Upper lobe of left lung (tissue), 6 donors: ENCODE data around the gene PFDN1. TPM values are rescaled to one million over a fixed set of nuclear protein-coding genes. Genes with fewer than 3 reads are reported as not detected.

ENCODE experiments used
- ATAC-seq, 2 donors: fragments of 200-7000 bp; cut with Tn5 transposase; one replicate each; pipeline ENCODE4 v1.9.1; 2022; ENCODE audit warnings: mild to moderate bottlenecking in 2 of 2, moderate library complexity in 2 of 2; ENCODE audit not compliant: low FRiP score in 2 of 2
- DNase-seq, 2 donors: peaks; one replicate each; pipeline ENCODE4 v3.0.0-alpha.2; 2019 to 2020
- H3K27ac ChIP-seq, 4 donors: fragments of 200-600 bp; sonication (generic); one replicate each; pipeline ENCODE4 v1.5.1; 2016 to 2019
- H3K27me3 ChIP-seq, 4 donors: fragments of 200-600 bp; sonication (generic); one replicate each; pipeline ENCODE4 v1.5.1; 2017 to 2019
- H3K36me3 ChIP-seq, 4 donors: fragments of 200-600 bp; sonication (generic); one replicate each; pipeline ENCODE4 v1.5.1; 2016 to 2019
- H3K4me1 ChIP-seq, 4 donors: fragments of 200-600 bp; sonication (generic); one replicate each; pipeline ENCODE4 v1.5.1; 2018 to 2019
- H3K4me3 ChIP-seq, 4 donors: fragments of 200-600 bp; sonication (generic); one replicate each; pipeline ENCODE4 v1.5.1; 2017 to 2019; ENCODE audit warnings: mild to moderate bottlenecking in 2 of 4, moderate library complexity in 1 of 4
- H3K9me3 ChIP-seq, 4 donors: fragments of 200-600 bp; sonication (generic); one replicate each; pipeline ENCODE4 v1.5.1; 2018 to 2019
- EP300 ChIP-seq, 4 donors: sonication (generic); formaldehyde crosslinking; IDR thresholded peaks; one replicate each; pipeline ENCODE4 v1.5.1; 2017; ENCODE audit warnings: antibody characterized with exemption in 4 of 4, control low read depth in 2 of 4
- POLR2A ChIP-seq, 4 donors: fragments of 450-650 bp; IDR thresholded peaks; one replicate each; pipeline ENCODE4 v1.5.1; 2016 to 2017; ENCODE audit warnings: antibody characterized with exemption in 4 of 4, mild to moderate bottlenecking in 2 of 4
- POLR2AphosphoS5 ChIP-seq, 2 donors: sonication (generic); formaldehyde crosslinking; IDR thresholded peaks; one replicate each; pipeline ENCODE4 v1.5.1; 2017; ENCODE audit warnings: antibody characterized with exemption in 2 of 2
- WGBS, 2 donors: methylation state at CpG; one replicate each; pipeline ENCODE4 v1.1.5; 2017 to 2018; 5-methylcytosine and 5-hydroxymethylcytosine counted together
- total RNA-seq, 6 donors: library from RNA; depleted of rRNA in 4 of 6; stranded (reverse); fragments of >200 nt in 4 of 6; gene quantifications; one replicate each; pipeline versions ENCODE4 v1.1.0 to v1.2.1, GENCODE V29; 2016 to 2021
- TF ChIP-seq, protein P1 (sequence below), 6 experiments: fragments of 450-650 bp in 4 of 6; fragments of 200-600 bp in 2 of 6; sonication (generic) in 2 of 6; IDR thresholded peaks; one replicate each; pipeline ENCODE4 v1.5.1; 2016 to 2019; ENCODE audit warnings: antibody characterized with exemption in 6 of 6
- donor health status: DM: no; HTN: no; CAD: no; lungs with moderate emphysema.
- donor health status: DM: no; HTN: yes; CAD: no; lungs with severe emphysema.

The PFDN1 gene
- total RNA-seq, 6 donors from 2014 or later, result 44.7 to 128 (median 87.7) TPM

GRCh38 chr5:140311011-140311467 is 8.1 kb upstream of the PFDN1 start:
- Histone ChIP-seq H3K36me3 (no peaks in the 10 kb centered on the region), H3K4me3 (no peak overlapping the region), H3K9me3 (no peaks in the 10 kb centered on the region), H3K27ac (peak overlapping the region in 3 of 4 donors; percentile 57 to 75 (median 59)), H3K4me1 (peaks cover 0 to 23% (median 17%) of the 10 kb centered on the region in 4 donors), H3K27me3 (no peaks in the 10 kb centered on the region)
- 84 to 87% methylated on average over 5 of the region's 5 CpGs for WGBS, 2 donors
- DNase-seq, result no peak
- TF ChIP-seq, protein P1, sequence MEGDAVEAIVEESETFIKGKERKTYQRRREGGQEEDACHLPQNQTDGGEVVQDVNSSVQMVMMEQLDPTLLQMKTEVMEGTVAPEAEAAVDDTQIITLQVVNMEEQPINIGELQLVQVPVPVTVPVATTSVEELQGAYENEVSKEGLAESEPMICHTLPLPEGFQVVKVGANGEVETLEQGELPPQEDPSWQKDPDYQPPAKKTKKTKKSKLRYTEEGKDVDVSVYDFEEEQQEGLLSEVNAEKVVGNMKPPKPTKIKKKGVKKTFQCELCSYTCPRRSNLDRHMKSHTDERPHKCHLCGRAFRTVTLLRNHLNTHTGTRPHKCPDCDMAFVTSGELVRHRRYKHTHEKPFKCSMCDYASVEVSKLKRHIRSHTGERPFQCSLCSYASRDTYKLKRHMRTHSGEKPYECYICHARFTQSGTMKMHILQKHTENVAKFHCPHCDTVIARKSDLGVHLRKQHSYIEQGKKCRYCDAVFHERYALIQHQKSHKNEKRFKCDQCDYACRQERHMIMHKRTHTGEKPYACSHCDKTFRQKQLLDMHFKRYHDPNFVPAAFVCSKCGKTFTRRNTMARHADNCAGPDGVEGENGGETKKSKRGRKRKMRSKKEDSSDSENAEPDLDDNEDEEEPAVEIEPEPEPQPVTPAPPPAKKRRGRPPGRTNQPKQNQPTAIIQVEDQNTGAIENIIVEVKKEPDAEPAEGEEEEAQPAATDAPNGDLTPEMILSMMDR (IDR thresholded peaks at IDR 0.05), result no peak
- TF ChIP-seq EP300 (IDR thresholded peaks at IDR 0.05) (no peak), POLR2A (IDR thresholded peaks at IDR 0.05) (no peak), POLR2AphosphoS5 (IDR thresholded peaks at IDR 0.05) (no peak)
- ATAC-seq, result peak; percentile 49 to 89

- peak overlapping the region in 1 of 4 donors; percentile 75 for H3K27ac ChIP-seq
- no peaks in the 10 kb centered on the region for H3K27me3 ChIP-seq
- ATAC-seq (peak in 1 of 2 donors; percentile 55), DNase-seq (no peak)
- no peaks in the 10 kb centered on the region for H3K9me3 ChIP-seq
- H3K4me1 ChIP-seq, result peaks cover 0 to 23% (median 17%) of the 10 kb centered on the region in 4 donors
- 71 to 74% methylated on average over 2 of the region's 2 CpGs for WGBS, 2 donors
- no peak for TF ChIP-seq POLR2AphosphoS5 (IDR thresholded peaks at IDR 0.05)
- no peak for TF ChIP-seq EP300 (IDR thresholded peaks at IDR 0.05)
- TF ChIP-seq, protein P1 (IDR thresholded peaks at IDR 0.05), result no peak
- no peak for TF ChIP-seq POLR2A (IDR thresholded peaks at IDR 0.05)
- H3K36me3 ChIP-seq, result no peaks in the 10 kb centered on the region
- no peak overlapping the region for H3K4me3 ChIP-seq
Observed at GRCh38 chr5:140310434-140310833, 7.5 kb upstream of the PFDN1 start.

DNA sequence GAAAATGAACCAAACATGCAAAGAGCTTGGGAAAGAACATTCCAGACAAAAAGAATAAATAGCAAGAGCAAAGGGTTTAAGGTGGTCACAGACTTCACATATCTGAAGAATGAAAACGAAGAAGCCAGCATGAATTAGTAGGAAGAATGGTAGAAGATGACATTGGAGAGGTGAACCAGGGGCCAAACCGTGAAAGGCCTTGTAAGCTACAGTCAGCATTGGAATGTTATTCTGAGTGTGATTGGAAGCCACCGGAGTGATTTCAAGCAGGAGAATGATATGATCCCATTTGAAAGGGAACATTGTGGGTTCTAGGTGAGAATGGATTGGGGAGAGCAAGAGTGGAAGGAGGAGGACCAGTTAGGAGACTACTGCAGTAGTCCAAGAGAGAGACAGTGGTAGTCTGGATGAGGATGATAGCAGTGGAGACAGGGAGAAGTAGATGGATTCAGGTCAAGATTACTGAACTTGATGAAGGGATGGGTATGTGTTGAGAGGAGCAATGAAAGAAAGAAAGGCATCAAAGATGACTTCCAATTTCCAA is 6.9 kb upstream of the PFDN1 start:
- no peak overlapping the region for H3K4me3 ChIP-seq
- H3K9me3 ChIP-seq, result no peaks in the 10 kb centered on the region
- ATAC-seq, result no peak
- 91 to 96% methylated on average over 3 of the region's 3 CpGs for WGBS, 2 donors
- TF ChIP-seq, protein P1 (IDR thresholded peaks at IDR 0.05), result no peak
- TF ChIP-seq EP300 (IDR thresholded peaks at IDR 0.05), result no peak
- no peak for TF ChIP-seq POLR2A (IDR thresholded peaks at IDR 0.05)
- TF ChIP-seq POLR2AphosphoS5 (IDR thresholded peaks at IDR 0.05), result no peak
- H3K27me3 ChIP-seq, result no peaks in the 10 kb centered on the region
- peaks cover 0 to 23% (median 17%) of the 10 kb centered on the region in 4 donors for H3K4me1 ChIP-seq
- no peak overlapping the region for H3K27ac ChIP-seq
- no peak for DNase-seq
- no peaks in the 10 kb centered on the region for H3K36me3 ChIP-seq

- Histone ChIP-seq H3K4me3 (no peak overlapping the region), H3K4me1 (peaks cover 14 to 32% (median 18%) of the 10 kb centered on the region in 4 donors), H3K27ac (no peak overlapping the region), H3K9me3 (no peaks in the 10 kb centered on the region), H3K36me3 (no peaks in the 10 kb centered on the region), H3K27me3 (no peaks in the 10 kb centered on the region)
- 95 to 96% methylated on average over 1 of the region's 1 CpG for WGBS, 2 donors
- TF ChIP-seq, protein P1 (IDR thresholded peaks at IDR 0.05), result no peak
- TF ChIP-seq EP300 (IDR thresholded peaks at IDR 0.05) (no peak), POLR2A (IDR thresholded peaks at IDR 0.05) (no peak), POLR2AphosphoS5 (IDR thresholded peaks at IDR 0.05) (no peak)
- DNase-seq, result no peak
- no peak for ATAC-seq
Observed at GRCh38 chr5:140305471-140305870, 2.6 kb upstream of the PFDN1 start.

DNA sequence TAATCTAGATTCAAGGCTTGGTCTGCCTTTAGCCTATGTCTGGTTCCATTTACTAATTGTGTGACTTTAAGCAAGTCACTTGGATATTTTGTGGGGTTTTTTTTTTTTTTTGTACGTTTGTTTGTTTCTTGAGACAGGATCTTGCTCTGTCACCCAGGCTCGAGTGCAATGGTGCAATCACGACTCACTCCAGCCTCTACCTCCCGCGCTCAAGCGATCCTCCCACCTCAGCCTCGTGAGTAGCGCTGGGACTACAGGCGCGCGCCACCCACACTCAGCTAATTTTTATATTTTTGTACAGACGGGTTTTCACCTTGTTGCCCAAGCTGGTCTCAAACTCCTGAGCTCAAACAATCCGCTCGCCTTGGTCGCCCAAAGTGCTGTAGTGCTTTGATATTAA is 1.1 kb upstream of the PFDN1 start:
- peak in 1 of 2 donors; percentile 29 for DNase-seq
- peaks cover 0 to 13% (median 2%) of the 10 kb centered on the region in 4 donors for H3K36me3 ChIP-seq
- WGBS, 2 donors, result 85 to 89% methylated on average over 15 of the region's 15 CpGs

More for the DNA sequence above, 1.1 kb upstream of the PFDN1 start:
- Histone ChIP-seq H3K27me3 (no peaks in the 10 kb centered on the region), H3K27ac (peak overlapping the region in 1 of 4 donors; percentile 90), H3K4me1 (peaks cover 13 to 40% (median 18%) of the 10 kb centered on the region in 4 donors), H3K4me3 (no peak overlapping the region), H3K9me3 (no peaks in the 10 kb centered on the region)
- TF ChIP-seq EP300 (IDR thresholded peaks at IDR 0.05), result no peak
- TF ChIP-seq POLR2A (IDR thresholded peaks at IDR 0.05), result no peak
- TF ChIP-seq, protein P1 (IDR thresholded peaks at IDR 0.05), result no peak
- TF ChIP-seq POLR2AphosphoS5 (IDR thresholded peaks at IDR 0.05), result no peak
- ATAC-seq, result no peak
